Endothelial cell (in vitro differentiated cells): ENCODE results near the gene NOP9. TPM values are rescaled to one million over a fixed set of nuclear protein-coding genes. Genes with fewer than 3 reads are reported as not detected.
A peak's percentile ranks its signal among the peaks of the same experiment; 100 is the strongest.
"Not testable (repeated sequence)": the region's sequence is repeated elsewhere in the genome, so short reads cannot be mapped to it uniquely, and the experiment has no call there.

Experiments
- DNase-seq: peaks from one replicate; pipeline ENCODE4 v3.0.0; 2021; ENCODE audit warnings: low spot score
- H3K27ac Mint-ChIP-seq: one replicate; pipeline ENCODE4 v1.8.0; 2021; ENCODE audit warnings: mixed read lengths, inconsistent platforms; ENCODE audit not compliant: unreplicated experiment
- H3K27me3 Mint-ChIP-seq: one replicate; pipeline ENCODE4 v1.8.0; 2021; ENCODE audit warnings: mild to moderate bottlenecking, moderate library complexity, mixed read lengths, inconsistent platforms; ENCODE audit not compliant: unreplicated experiment
- H3K36me3 Mint-ChIP-seq: one replicate; pipeline ENCODE4 v1.8.0; 2021; ENCODE audit warnings: mild to moderate bottlenecking, low read depth, mixed read lengths, inconsistent platforms; ENCODE audit not compliant: unreplicated experiment
- H3K4me1 Mint-ChIP-seq: one replicate; pipeline ENCODE4 v1.8.0; 2021; ENCODE audit warnings: mild to moderate bottlenecking, mixed read lengths, inconsistent platforms; ENCODE audit not compliant: unreplicated experiment
- H3K4me3 Mint-ChIP-seq: one replicate; pipeline ENCODE4 v1.8.0; 2021; ENCODE audit warnings: mild to moderate bottlenecking, mixed read lengths, inconsistent platforms; ENCODE audit not compliant: unreplicated experiment
- H3K9me3 Mint-ChIP-seq: one replicate; pipeline ENCODE4 v1.8.0; 2021; ENCODE audit warnings: mixed read lengths, inconsistent platforms; ENCODE audit not compliant: unreplicated experiment
- total RNA-seq: library from RNA; stranded (reverse); fragmentation: NEBNext Ultra II Directional; extraction: Animal tissue kit (Norgen Biotek cat#: 25700); gene quantifications from one replicate; pipeline ENCODE4 v1.2.1, GENCODE V29; 2021; ENCODE audit not compliant: unreplicated experiment
- TF ChIP-seq, protein P1 (sequence below): fragments of 200-600 bp; sonication (generic); IDR thresholded peaks from one replicate; pipeline ENCODE4 v1.5.0; 2021; ENCODE audit warnings: antibody characterized with exemption; ENCODE audit not compliant: unreplicated experiment

The NOP9 gene
- total RNA-seq, 1 donor from 2014 or later, result 27.2 TPM

- Mint-ChIP-seq H3K4me1 (peaks cover 28% of the 10 kb centered on the region), H3K27ac (no peak overlapping the region), H3K27me3 (peaks cover 19% of the 10 kb centered on the region), H3K9me3 (no peaks in the 10 kb centered on the region), H3K4me3 (no peak overlapping the region), H3K36me3 (peaks cover 47% of the 10 kb centered on the region)
- TF ChIP-seq, protein P1, sequence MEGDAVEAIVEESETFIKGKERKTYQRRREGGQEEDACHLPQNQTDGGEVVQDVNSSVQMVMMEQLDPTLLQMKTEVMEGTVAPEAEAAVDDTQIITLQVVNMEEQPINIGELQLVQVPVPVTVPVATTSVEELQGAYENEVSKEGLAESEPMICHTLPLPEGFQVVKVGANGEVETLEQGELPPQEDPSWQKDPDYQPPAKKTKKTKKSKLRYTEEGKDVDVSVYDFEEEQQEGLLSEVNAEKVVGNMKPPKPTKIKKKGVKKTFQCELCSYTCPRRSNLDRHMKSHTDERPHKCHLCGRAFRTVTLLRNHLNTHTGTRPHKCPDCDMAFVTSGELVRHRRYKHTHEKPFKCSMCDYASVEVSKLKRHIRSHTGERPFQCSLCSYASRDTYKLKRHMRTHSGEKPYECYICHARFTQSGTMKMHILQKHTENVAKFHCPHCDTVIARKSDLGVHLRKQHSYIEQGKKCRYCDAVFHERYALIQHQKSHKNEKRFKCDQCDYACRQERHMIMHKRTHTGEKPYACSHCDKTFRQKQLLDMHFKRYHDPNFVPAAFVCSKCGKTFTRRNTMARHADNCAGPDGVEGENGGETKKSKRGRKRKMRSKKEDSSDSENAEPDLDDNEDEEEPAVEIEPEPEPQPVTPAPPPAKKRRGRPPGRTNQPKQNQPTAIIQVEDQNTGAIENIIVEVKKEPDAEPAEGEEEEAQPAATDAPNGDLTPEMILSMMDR, result no peak
- no peak for DNase-seq
Measured at GRCh38 chr14:24325963-24326362, 26.3 kb downstream of the NOP9 start.

- Mint-ChIP-seq H3K36me3 (peaks cover 42% of the 10 kb centered on the region), H3K27me3 (peaks cover 18% of the 10 kb centered on the region), H3K4me3 (peak overlapping the region; percentile 45), H3K4me1 (peaks cover 32% of the 10 kb centered on the region), H3K27ac (no peak overlapping the region), H3K9me3 (no peaks in the 10 kb centered on the region)
- no peak for DNase-seq
- TF ChIP-seq, protein P1, result no peak
Measured at GRCh38 chr14:24327303-24327702, 27.7 kb downstream of the NOP9 start.

DNA sequence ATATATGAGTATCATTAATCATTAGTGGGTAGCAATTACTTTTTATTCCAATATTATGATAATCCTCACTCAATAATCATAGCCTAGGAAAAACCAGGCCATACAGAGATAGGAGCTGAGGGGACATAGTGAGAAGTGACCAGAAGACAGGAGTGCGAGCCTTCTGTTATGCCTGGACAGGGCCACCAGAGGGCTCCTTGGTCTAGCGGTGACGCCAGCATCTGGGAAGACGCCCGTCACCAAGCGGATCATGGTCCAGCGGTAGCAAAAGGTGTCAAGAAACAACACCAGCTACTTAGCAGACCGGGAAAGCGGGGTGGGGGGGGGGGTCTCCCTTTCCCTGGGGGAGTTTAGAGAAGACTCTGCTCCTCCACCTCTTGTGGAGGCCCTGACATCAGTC, 28.3 kb downstream of the NOP9 start:
- not testable (repeated sequence) for H3K27ac Mint-ChIP-seq, H3K4me3 Mint-ChIP-seq, H3K9me3 Mint-ChIP-seq
- DNase-seq, result peak; percentile 52
- H3K4me1 Mint-ChIP-seq, result peaks cover 33% of the 10 kb centered on the region
- H3K36me3 Mint-ChIP-seq, result peaks cover 40% of the 10 kb centered on the region
- TF ChIP-seq, protein P1, result peak; percentile 41
- peaks cover 15% of the 10 kb centered on the region for H3K27me3 Mint-ChIP-seq

- H3K4me1 Mint-ChIP-seq, result peaks cover 33% of the 10 kb centered on the region
- H3K27me3 Mint-ChIP-seq, result peaks cover 15% of the 10 kb centered on the region
- no peak overlapping the region for H3K27ac Mint-ChIP-seq
- peaks cover 31% of the 10 kb centered on the region for H3K36me3 Mint-ChIP-seq
- no peak for DNase-seq
- TF ChIP-seq, protein P1, result no peak
- no peaks in the 10 kb centered on the region for H3K9me3 Mint-ChIP-seq
- no peak overlapping the region for H3K4me3 Mint-ChIP-seq
Measured at GRCh38 chr14:24329073-24329663, 29.5 kb downstream of the NOP9 start.

DNA sequence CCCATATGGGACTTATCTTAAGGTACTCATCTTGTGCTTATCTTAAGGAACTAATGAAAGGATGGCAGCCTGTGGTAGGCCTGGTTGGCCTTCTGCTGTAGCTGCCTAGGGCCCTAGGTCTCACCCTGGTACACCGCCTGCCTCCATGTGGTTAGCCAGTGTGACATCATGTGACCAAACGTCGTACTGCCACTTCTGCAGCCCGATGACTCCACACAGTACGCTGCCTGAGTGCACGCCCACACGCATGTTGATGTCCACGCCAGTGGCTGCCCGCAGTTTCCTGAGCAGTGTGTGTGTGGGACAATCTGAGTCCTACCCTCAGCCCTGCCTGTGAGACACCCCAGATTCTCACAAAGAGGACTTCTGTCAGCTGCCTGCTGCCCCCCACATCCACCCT, 30.1 kb downstream of the NOP9 start:
- Mint-ChIP-seq H3K4me3 (no peak overlapping the region), H3K36me3 (peaks cover 28% of the 10 kb centered on the region), H3K9me3 (no peaks in the 10 kb centered on the region), H3K27ac (no peak overlapping the region), H3K27me3 (peaks cover 18% of the 10 kb centered on the region), H3K4me1 (peaks cover 33% of the 10 kb centered on the region)
- TF ChIP-seq, protein P1, result no peak
- DNase-seq, result no peak
